ENCODE data around the gene FGF2. TPM values are rescaled to one million over a fixed set of nuclear protein-coding genes. Genes with fewer than 3 reads are reported as not detected.

Gene FGF2
- total RNA-seq, 2 donors from 2014 or later: 0.23 to 4.2 TPM

DNA sequence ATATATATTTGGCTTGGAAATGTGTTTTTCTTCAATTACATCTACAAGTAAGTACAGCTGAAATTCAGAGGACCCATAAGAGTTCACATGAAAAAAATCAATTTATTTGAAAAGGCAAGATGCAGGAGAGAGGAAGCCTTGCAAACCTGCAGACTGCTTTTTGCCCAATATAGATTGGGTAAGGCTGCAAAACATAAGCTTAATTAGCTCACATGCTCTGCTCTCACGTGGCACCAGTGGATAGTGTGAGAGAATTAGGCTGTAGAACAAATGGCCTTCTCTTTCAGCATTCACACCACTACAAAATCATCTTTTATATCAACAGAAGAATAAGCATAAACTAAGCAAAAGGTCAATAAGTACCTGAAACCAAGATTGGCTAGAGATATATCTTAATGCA is 69.6 kb downstream of the FGF2 start:
- DNase-seq (ENCODE audit: low spot score in 2 of 2) (no peak), ATAC-seq (no peak)
- Mint-ChIP-seq H3K9me3 (no peaks in the 10 kb centered on the region), H3K36me3 (no peaks in the 10 kb centered on the region), H3K27ac (no peak overlapping the region)

DNA sequence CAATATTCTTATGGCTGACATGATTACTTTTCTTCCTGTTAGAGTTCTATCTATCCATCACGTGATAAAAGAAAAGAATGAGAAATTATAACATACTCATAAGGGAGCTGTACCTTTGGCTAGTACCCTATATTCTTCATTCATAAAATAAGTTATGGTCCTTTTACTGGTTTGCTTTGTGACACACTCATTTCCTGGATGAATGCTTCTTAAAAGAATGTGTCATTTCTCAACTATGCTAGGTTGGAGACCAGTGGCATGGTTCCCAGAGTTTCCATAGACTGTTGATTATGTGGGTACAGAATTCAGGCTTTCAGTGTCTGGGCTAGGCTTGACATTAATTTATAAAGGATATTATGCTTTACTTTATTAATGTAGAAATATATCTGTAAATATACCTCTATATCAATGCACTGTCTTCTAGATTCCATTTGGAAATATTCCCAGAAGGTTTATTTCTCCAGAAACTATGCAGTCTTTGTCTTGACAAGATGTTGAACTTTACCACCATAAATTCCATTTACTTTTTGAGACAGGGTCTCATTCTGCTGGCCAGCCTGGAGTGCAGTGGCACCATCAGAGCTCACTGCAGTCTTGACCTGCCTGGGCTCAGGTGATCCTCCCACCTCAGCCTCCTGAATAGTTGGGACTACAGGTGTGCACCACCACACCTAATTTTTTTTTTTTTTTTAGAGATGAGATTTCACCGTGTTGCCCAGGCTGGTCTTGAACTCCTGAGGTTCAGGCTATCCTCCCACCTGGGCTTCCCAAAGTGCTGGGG is 71.9 kb downstream of the FGF2 start:
- ATAC-seq: peak; percentile 33 to 61
- H3K36me3 Mint-ChIP-seq: no peaks in the 10 kb centered on the region
- H3K9me3 Mint-ChIP-seq: no peaks in the 10 kb centered on the region

DNA sequence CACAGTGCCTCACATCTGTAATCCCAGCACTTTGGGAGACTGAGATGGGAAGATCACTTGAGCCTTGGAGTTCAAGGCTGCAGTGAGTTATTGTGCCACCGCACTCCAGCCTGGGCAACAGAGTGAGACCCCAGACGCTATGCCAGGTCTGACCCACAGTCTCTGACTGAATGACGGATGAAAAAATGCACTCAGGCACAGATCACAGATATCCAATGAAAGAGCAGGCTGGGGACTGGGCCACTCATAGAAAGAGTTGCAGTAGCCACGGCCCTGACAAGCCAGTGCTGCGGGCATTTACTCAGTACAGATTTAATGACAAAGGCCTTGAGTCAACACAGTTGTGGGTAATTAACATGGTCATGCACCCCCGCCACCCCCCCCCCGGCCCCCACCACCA is 73.1 kb downstream of the FGF2 start:
- ATAC-seq: no peak
- DNase-seq (ENCODE audit: low spot score in 2 of 2): no peak
- Mint-ChIP-seq H3K27ac (no peak overlapping the region), H3K9me3 (no peaks in the 10 kb centered on the region), H3K36me3 (no peaks in the 10 kb centered on the region)

More for the DNA sequence above, 71.9 kb downstream of the FGF2 start:
- DNase-seq (ENCODE audit: low spot score in 2 of 2): no peak
- H3K27ac Mint-ChIP-seq: no peak overlapping the region

DNA sequence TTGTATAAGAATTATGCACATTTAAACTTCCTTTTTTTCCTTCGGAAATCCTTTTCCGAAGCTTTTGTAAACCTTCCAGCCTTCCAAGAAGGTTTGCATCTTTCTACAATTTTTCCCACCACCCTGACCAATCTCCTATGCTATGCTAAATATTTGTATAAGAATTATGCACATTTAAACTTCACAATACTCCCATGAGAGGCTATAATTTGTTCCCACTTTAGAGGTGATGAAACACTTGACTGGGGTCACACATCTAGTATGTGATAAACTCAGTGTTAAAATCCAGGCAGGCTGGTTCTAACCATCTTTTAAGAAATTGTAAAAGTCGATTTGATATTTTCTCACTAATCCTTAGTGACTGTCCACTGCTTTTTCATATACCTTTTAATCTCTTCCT is 73.7 kb downstream of the FGF2 start:
- DNase-seq (ENCODE audit: low spot score in 2 of 2) (no peak), ATAC-seq (no peak)
- Mint-ChIP-seq H3K36me3 (no peaks in the 10 kb centered on the region), H3K27ac (no peak overlapping the region), H3K9me3 (no peaks in the 10 kb centered on the region)

DNA sequence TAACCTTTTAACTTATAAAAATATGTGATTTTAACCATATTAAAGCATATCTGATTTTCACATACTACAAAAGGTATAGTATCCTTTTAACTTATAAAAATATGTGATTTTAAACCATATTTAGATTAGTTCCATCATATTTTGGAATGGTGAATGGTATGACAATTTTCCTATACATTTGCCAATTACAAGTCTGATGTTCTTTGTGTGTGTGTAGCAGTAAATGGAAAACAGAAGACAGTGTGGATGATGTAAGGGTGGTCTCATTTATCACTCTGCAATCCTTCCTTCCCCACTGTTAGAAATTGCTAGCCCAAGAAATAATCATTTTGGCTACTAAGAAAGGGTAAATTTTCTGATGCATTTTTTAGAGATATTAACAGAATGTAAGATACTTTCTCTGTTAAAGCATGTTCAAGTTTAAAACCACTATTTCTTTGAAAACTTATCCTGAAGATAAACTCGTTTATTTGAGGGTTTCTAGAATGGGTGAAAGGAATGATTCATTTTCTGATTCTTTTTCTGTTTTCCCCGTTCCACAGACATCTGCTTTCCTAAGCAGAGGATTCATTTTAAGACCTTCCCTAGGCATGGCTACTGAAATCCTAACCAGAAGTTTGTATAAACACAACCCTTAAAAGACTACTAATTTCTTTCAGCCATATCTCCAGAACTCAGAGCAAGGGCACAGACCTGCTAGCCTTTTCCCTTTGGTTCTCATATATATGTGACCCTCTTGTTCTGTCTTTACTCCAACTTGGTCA is 74.8 kb downstream of the FGF2 start:
- no peak for ATAC-seq
- Mint-ChIP-seq H3K9me3 (no peaks in the 10 kb centered on the region), H3K27ac (no peak overlapping the region), H3K36me3 (no peaks in the 10 kb centered on the region)
- DNase-seq (ENCODE audit: low spot score in 2 of 2): no peak

DNA sequence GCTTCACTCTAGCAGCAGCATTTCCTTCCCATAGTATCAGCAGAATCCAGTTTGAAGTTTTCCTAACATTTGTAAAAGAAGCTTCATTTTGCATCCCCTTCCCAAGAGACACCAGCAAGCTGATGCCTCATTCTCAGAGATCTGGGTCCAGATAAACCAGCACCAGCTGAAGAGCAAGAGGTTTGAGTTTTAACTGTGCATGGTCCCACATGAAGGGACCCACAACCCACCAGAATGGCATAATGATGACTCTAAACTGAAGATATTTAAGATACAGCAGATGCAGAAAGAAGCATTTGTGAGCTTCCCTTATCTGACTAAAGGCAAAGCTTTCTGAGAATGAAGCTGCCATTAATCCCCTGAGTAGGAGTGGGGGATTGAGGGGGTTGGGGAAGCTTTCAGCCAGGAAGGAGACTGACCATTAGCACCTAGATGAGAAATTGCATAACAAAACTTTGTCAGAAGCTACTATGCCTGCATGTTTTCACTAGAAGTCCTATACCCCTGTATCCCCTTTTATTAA is 77.2 kb downstream of the FGF2 start:
- no peak for ATAC-seq
- Mint-ChIP-seq H3K27ac (no peak overlapping the region), H3K36me3 (no peaks in the 10 kb centered on the region), H3K9me3 (no peaks in the 10 kb centered on the region)
- no peak for DNase-seq (ENCODE audit: low spot score in 2 of 2)

DNA sequence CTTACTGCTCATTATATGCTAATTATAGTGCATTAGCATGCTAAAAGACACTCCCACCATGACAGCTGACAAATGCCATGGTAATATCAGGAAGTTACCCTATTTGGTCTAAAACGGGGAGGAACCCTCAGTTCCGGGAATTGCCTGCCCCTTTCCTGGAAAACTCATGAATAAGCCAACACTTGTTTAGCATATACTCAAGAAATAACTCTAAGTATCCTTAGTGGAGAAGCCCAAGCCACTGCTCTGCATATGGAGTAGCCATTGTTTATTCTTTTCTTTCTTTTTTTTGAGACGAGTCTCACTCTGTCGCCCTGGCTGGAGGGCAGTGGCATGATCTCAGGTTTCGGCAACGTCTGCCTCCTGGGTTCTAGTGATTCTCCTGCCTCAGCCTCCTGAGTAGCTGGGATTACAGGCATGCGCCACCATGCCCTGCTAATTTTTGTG is 80.3 kb downstream of the FGF2 start:
- Mint-ChIP-seq H3K9me3 (no peaks in the 10 kb centered on the region), H3K36me3 (no peaks in the 10 kb centered on the region)
- no peak for DNase-seq (ENCODE audit: low spot score in 2 of 2)

DNA sequence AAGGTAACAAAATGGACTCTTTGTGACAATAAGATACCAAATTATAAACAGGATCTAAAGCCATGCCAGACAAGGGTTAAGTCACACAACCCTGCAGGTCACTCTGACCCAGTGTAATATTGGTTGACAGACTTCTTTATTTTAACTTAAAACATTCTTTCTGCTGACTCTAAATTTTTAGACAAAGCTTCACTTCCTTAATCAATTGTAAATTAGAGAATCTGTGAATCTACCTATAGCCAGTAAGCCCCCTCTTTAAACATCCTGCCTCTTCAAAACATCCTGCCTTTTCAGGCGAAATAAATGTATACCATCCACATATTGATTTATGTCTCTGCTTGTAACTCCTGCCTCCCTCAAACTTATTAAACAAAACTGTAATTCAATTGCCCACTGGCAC is 81.6 kb downstream of the FGF2 start:
- Mint-ChIP-seq H3K27ac (no peak overlapping the region), H3K9me3 (no peaks in the 10 kb centered on the region), H3K36me3 (no peaks in the 10 kb centered on the region)
- no peak for ATAC-seq
- DNase-seq (ENCODE audit: low spot score in 2 of 2): no peak

More for the DNA sequence above, 80.3 kb downstream of the FGF2 start:
- no peak overlapping the region for H3K27ac Mint-ChIP-seq
- no peak for ATAC-seq

DNA sequence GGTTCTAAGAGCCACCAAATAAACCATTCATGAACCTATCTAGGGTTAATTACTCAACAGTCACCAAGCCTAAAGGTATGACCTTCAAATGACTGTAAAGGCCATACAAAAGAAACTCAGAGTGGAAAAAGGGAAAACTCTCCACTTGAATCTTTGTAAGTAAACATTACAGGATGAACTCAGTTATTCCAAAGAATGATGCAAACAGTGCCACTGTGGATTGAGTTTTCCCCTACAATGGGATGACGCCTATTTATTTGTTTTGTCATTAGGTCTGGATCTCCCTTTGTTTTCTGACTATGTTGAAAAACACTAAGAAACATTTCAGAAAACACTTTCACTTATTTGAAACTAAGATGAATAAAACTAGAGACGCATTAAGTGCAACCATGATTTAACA is 83.1 kb downstream of the FGF2 start:
- no peaks in the 10 kb centered on the region for H3K36me3 Mint-ChIP-seq
- H3K9me3 Mint-ChIP-seq: no peaks in the 10 kb centered on the region
- no peak for DNase-seq (ENCODE audit: low spot score in 2 of 2)

DNA sequence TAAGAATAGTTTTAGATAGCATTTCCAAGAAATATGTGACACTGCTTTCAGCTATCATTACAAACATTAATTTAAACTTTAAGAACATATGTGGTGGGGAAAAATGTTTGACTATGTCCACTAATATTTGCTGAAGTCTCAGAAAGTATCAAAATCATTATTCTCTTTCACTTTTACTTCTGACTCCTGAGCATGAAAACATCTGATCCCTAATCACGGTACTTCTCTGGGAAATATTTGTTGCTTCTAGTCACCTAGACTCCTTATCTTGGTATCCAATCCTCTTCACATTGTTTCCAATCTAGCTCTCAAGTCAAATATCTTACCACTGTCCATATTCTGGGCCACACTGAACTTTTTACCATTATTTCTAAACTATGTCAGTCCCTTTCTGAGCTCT is 85.0 kb downstream of the FGF2 start:
- no peak for DNase-seq (ENCODE audit: low spot score in 2 of 2)
- no peaks in the 10 kb centered on the region for H3K9me3 Mint-ChIP-seq
- H3K36me3 Mint-ChIP-seq: no peaks in the 10 kb centered on the region
- ATAC-seq: no peak
- no peak overlapping the region for H3K27ac Mint-ChIP-seq

More for the DNA sequence above, 83.1 kb downstream of the FGF2 start:
- ATAC-seq: no peak
- no peak overlapping the region for H3K27ac Mint-ChIP-seq

DNA sequence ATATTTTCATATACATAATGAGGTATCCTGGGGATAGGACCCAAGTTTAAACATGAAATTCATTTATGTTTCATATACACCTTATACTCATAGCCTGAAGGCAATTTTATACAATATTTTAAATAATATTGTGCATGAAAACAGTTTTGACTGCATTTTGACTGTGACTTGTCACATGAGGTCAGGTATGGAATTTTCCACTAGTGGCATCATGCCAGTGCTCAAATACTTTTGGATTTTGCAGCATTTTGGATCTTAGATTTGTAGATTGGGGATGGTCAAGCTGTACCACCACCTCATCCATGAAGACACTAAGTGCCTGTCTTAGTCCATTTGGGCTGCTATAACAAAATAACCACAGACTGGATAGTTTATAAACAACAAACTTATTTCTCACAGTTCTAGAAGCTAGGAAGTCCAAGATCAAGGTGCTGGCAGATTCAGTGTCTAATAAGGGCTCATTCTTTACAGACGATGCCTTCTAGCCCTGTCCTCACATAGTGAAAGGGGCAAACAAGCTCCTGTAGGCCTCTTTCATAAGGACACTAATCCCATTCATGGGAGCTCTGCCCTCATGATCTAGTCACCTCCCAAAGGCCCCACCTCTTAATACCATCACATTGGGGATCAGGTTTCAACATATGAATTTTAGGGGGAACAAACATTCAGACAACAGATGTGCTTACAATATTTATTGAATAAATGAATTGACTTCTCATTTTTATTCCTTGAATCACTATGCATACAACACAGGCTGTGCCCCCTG is 86.4 kb downstream of the FGF2 start:
- no peaks in the 10 kb centered on the region for H3K9me3 Mint-ChIP-seq
- DNase-seq (ENCODE audit: low spot score in 2 of 2): no peak
- no peaks in the 10 kb centered on the region for H3K36me3 Mint-ChIP-seq

DNA sequence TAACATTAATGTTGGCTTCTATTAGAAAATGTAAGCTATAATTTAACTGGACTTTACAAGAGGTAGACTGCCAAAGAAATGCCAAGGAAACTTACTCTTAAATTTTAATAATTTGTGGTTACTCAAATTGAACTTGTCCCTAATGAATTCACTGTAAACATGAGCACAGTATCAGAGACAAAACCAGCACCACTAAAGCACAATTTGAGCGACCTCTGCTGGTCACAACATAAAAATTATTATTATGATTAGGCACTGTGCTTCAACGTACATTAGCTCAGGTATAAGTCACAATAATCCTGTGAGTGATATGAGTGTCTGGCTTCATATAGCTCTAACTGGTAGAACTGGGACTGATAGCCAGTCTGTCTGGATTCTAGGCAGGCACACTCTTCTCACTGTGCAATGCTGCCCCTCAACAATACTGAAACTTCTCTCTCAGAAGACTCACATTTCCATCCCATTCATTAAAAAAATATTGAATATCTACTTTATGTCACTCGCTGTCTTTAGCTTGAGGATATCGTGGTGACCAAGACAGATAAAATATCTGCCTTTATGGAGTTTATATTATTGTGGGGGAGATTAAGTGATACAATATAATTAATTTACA is 87.8 kb downstream of the FGF2 start:
- Mint-ChIP-seq H3K36me3 (no peaks in the 10 kb centered on the region), H3K9me3 (no peaks in the 10 kb centered on the region)
- DNase-seq (ENCODE audit: low spot score in 2 of 2): peak in 1 of 2 donors; percentile 33

More for the DNA sequence above, 86.4 kb downstream of the FGF2 start:
- no peak for ATAC-seq
- no peak overlapping the region for H3K27ac Mint-ChIP-seq

DNA sequence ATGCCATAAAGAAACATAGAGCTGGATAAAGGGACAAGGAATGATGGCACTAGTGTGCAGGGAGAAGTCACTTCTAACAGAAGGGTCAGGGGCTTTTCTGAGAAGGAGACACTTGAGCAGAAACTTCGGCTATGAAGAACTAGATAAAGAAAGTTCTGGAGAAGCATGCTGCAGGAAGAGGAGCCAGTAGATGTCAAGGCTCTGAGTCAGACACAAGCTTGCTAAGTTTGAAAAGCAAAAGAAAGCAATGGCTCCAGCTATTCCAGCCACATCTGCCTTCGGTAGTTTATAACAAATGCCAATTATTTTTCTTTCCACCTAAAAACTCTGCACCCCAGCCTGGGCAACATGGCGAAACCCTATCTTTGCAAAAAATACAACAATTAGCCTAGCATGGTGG is 88.3 kb downstream of the FGF2 start:
- no peaks in the 10 kb centered on the region for H3K9me3 Mint-ChIP-seq
- ATAC-seq (no peak), DNase-seq (ENCODE audit: low spot score in 2 of 2) (no peak)
- H3K27ac Mint-ChIP-seq: no peak overlapping the region
- H3K36me3 Mint-ChIP-seq: no peaks in the 10 kb centered on the region

More for the DNA sequence above, 87.8 kb downstream of the FGF2 start:
- ATAC-seq: peak; percentile 48 to 79
- no peak overlapping the region for H3K27ac Mint-ChIP-seq

DNA sequence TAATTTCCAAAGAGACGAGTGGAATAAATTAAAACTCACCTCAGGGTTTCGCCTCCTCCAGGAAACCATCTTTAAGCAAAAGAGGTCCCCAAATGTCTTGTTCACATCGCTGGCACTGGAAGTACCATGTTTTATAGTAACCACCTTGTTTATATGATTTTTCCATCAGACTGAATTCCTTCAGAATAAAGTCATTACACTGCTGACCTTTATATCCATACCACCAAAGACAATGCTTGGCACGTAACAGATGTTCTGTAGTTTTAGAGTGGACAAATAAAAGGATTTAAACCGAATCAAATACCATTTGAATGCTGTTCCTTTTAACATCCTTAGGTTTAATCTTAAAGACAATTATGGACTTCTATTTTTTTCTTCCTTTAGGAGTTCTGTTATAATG is 91.1 kb downstream of the FGF2 start:
- Mint-ChIP-seq H3K27ac (no peak overlapping the region), H3K9me3 (no peaks in the 10 kb centered on the region), H3K36me3 (peaks cover 0 to 9% of the 10 kb centered on the region in 2 donors)
- no peak for ATAC-seq
- no peak for DNase-seq (ENCODE audit: low spot score in 2 of 2)

DNA sequence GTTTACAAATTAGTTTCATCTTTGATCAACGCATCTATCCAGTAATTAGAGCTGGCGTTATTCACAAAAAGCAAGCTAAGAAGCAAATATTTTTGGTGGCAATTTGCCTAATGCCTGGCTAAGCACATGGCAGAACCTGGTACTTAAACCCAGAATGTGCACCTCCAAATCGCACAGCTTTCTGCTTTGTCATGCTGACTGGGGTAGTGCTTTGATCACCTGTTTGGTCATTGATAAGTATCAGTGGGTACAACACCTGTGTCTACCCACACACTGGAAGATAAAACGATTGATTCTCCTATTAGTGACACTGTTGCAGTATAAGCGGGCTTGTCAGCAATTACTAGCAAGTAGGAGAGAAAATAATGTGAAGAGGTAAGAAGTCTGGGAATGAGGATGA is 93.8 kb downstream of the FGF2 start:
- ATAC-seq: no peak
- DNase-seq (ENCODE audit: low spot score in 2 of 2): no peak
- Mint-ChIP-seq H3K27ac (no peak overlapping the region), H3K36me3 (peaks cover 0 to 15% of the 10 kb centered on the region in 2 donors), H3K9me3 (no peaks in the 10 kb centered on the region)

DNA sequence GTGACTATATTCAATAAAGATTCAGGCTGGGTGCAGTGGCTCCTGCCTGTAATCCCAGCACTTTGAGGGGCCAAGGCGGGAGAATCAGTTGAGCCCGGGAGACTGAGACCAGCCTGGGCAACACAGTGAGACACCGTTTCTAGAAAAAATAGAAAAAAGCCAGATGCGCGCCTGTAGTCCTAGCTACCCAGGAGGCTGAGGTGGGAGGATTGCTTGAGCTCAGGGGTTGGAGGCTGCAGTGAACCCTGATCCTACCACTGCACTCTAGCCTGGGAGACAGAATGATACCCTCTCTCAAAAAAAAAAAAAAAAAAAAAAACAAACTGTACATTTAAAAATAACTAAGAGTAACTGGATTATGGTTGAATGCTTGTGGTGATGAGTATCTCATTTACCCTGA is 94.7 kb downstream of the FGF2 start:
- Mint-ChIP-seq H3K9me3 (no peaks in the 10 kb centered on the region), H3K27ac (no peak overlapping the region)
- no peak for ATAC-seq

More for the DNA sequence above, 94.7 kb downstream of the FGF2 start:
- DNase-seq (ENCODE audit: low spot score in 2 of 2): no peak
- H3K36me3 Mint-ChIP-seq: peaks cover 0 to 15% of the 10 kb centered on the region in 2 donors
